HG02763 (cell line): ENCODE data around the gene TBL1X.

Experiments
- ATAC-seq: cut with Tn5 transposase; IDR thresholded peaks from one replicate; pipeline ENCODE4 v1.9.1; 2021; ENCODE audit warnings: mild to moderate bottlenecking, moderate library complexity; ENCODE audit not compliant: unreplicated experiment

The TBL1X gene

DNA sequence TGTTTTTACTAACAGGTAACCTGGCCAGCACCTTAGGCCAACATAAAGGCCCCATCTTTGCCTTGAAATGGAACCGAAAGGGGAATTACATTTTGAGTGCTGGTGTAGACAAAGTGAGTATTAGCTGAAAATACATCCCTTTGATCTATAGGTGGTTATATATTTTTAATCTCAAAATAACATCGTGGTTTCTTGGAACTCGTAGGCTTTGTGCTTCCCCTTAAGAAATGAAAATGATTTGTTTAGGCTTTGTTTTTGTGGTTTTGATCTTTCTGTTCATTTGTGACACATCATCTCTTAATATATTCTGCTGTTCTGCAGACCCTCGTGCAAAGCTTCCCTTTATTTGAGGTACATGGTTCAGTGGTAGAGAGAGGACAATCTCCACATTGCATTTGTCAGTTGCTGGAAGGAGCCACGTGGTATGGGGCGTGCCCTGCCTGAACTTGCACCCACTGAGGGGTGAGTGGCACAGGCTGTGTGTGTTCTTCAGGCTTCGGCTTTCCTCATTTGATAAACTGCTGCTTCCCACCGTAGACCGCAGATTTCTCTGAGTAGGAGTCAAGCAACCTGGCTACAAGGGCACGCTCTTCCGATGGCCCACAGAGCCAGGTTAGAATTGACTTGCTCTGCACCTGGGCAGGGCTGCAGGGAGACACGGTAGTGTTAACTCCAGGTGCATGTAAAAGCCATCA, 228.6 kb downstream of the TBL1X start:
- ATAC-seq: no peak

DNA sequence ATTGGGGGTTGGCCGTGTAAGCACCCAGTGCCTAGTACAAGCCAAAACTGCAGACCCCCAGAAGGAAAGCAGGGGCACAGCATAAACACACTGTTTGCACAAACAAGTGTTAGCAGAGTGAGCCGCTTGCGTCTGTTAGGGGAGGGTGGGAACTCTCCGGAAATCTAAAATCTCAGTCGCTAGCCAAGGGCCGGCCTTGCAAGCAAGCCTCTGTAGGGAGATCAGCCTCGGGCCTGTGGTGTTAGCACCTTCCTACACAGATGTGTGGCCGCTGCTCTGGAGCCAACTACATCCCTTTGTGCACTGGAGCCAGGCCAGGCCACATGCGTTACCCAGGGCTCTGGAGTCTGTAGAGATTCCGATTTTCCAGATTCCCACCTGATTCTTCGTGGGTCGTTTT, 233.7 kb downstream of the TBL1X start:
- no peak for ATAC-seq

DNA sequence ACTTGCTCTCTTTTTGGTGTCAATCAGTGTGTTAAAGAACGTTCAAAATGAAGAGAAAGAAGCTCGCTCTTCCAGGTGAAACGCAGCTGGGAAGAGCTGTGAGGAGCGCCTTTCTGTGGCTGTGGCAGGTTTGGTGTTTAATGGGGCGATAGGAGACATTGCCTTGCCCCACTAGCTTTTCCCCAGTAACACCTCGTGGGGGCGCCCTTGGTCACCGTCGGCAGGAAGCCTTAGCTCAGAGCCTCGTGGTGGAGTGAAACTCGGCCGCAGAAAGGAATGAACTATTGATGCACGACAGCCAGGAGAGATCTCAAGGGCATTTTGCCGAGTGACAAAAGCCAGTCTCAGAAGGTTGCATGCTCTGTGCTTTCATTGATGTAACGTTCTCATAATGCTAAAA, 235.7 kb downstream of the TBL1X start:
- no peak for ATAC-seq

DNA sequence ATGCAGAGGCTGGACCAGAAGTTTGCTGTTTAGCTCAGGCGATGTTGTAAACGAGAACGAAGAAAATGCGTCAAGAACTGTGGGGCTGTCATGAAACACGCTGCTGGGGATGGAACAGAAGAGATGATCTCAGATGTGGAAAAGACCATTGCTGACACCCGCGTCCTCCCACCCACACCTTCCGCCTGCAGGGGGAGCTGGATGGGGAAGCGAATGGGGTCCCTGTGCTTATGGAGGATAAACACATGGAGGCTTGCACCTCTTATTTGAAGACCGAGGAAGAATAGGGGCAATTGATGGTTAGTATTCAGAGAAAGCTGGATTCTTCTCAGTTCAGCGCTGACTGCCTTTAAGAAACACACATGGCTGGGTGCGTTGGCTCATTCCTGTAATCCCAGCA, 236.9 kb downstream of the TBL1X start:
- ATAC-seq: no peak

DNA sequence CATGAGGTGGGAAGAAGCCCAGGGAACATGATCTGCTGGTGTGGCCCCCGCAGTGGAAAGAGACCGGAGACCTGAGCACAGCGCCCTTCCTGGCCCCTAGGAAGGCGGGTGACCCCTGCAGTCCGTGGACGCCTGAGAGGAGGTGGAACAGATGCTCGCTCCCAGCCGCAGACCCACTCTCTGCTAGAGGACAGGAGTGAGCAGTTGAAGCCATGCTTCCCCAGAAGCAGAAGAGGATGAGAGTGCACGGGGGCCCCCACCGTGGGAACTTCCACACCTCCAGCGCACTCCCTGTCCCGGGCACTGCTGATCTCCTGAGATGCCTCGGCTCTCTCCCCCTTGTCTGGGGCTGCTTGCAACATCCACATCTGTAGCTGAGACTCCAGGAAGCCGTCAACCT, 238.5 kb downstream of the TBL1X start:
- ATAC-seq: no peak

DNA sequence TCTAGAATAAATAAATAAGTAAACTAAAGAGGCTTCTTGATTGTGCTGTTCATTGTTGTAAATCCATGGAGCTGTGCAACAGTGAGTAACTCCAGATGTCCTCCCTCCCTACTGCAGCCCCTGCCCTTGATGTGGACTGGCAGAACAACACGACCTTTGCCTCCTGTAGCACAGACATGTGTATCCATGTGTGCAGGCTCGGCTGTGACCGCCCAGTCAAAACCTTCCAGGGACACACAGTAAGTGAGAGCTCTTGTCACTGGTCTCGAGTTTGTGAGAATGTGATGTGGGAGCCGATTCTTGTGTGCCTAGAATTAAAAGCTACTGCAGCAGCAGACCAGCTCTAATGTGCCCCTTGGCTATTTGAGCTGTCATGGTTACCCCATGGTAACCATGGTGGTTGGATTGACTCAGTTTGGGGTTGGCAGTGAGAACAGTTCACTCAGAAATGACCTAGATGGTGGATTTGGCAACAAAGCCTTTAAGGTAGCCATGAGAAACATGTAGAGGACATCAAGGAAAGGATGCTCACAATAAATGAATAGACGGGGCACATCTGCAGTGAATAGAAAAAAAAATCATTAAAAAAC, 240.1 kb downstream of the TBL1X start:
- no peak for ATAC-seq

DNA sequence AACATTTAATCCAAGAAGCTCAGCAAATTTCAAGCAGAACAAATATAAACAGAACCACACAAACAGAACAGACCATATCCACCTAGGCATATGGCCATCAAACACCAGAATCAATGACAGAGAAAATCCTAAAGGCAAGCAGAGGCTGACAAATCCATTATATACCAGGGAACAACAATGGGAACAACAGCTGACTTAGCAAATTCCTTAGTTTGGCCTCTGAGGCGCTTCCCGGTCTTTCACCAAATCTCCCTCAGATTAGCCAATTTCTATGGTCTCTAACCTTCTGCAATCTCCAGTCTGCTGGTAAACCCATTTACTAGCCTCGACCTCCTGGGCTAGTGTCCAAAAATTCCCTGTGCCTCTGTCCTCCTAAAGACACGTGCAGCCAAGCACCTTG, 241.6 kb downstream of the TBL1X start:
- no peak for ATAC-seq

DNA sequence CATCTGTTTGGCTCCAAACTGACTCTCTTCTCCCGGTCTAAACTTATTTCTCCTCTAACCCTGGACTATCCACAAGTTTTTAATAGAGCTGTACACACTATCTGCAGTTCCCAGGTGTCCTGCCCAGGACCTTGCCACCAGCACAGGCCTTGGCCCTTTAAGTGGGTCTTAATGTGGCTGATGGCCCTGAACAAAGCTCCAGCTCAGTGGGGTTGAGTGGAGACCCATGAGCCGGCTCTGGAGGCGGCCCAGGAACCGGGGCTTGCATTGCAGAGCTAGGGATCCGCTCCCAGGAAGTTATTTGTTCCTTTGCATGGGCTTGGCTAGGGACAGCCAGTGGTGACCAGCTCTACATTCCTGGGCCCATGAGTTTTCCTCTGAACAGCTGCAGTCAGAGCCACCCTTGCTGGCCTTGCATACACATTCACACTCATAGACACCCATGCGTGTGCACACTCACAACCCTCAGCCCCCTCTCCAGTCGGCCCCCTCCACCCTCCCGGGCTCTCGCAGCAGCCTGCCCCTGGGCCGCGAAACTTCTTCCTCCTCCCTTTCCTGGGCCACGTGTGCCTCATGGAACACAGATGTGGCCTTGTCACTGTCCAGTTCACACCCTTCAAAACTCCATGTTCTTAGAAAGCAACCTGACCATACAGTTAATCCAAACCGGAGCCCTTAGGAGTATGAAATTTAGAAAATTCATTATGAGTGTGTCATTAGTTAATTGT, 242.6 kb downstream of the TBL1X start:
- ATAC-seq: no peak

DNA sequence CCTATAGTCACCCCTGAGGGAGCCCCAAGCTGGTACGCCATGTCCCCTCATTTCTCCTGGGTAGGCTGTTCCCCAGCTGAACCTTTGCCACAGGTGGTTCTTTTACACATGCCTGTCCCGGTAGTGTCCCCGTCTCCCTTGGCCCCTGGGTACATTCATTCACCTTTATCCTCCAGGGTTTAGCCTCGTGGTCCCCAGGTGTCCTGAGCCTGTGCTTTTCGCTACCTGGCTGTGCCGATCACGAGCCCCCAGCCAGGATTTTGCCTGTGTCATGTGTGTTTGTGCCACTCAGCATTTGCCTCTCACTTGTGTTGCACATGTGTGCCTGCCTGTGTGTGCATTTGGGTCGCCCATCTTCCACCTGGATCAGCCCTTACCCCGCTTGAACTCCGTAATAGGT, 243.2 kb downstream of the TBL1X start:
- ATAC-seq: no peak

DNA sequence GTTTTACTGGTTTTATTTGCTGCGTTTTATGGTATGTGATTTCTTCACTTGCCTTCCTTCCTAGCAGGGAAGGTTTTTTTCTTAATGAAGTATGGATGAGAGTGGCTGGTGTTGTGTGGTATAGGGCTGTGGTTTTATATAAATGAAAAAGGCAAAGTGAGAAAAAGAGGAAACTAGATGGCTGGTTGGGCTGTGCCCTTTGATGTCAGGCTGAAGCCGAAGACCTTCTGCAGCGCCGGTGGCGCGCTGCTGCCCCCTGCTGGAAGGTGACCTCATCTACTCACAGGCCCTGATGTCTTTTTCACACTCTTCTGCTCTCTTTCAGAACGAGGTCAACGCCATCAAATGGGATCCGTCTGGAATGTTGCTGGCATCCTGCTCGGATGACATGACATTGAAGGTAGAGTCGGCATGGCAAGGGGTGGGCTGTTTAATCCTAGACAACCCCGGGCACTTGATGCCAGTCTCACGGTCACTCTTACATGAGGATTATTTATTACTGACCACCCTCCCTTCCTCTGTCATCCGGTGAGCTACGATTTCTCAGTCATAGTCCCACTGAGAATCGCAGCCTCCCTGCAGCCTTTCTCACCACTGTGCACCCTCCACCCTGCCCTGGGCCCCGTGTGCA, 244.2 kb downstream of the TBL1X start:
- peak; percentile 85 for ATAC-seq

DNA sequence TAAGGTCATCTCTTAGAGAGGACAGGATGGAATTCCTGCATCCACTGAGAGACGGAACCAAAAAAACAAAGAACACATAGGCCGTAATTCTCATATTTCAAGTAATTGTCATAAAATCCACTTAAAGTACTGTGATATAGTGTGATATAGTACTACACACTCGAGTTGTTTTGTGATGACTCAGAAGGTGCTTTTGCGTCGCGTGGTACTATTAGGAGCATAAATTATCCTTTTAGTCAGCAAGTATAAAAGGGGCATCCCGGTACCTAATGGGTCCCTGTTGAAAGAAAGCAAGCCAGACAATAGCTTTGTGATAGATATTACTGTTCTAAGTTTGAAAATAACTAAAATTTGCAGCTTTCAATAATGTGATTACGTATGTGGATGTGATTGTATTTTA, 245.5 kb downstream of the TBL1X start:
- ATAC-seq: no peak

DNA sequence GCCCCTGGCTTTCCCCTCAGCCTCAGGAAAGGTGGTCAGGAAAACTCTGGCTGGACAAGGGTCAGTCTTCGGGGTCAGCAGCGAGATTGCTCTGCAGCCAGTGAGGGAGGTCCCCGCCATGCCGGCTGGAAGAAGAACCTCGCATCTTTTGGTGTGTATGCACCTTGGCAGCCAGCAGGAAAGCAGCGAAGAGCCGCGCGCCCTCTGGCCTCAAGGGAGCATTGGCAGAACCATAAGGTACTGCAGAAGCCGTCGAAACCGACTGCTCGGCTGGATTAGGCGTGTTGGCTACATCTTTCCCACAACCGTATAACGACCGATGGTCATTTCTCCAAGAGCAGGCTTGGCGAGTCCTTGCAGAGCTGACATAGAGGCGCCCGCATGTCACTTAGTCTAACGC, 252.5 kb downstream of the TBL1X start:
- ATAC-seq: no peak

DNA sequence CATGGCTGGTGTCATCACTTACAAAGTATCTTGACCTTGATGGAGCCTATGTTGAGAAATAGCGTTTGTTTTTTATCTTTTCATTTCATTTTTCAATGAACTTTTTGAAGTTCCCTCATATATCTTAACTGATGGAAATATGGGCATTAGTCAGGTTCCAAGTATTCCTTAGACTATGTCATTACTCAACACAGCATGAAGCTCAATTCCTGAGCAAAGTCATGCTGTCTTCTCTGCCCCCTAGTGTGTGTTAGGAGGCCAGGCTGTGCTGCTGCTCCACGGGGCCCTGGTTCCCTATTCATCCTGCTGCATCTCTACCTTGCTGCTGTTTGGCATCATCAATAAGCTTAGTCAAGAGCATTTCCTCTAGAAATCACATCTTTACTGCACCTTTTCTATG, 259.9 kb downstream of the TBL1X start:
- ATAC-seq: no peak

DNA sequence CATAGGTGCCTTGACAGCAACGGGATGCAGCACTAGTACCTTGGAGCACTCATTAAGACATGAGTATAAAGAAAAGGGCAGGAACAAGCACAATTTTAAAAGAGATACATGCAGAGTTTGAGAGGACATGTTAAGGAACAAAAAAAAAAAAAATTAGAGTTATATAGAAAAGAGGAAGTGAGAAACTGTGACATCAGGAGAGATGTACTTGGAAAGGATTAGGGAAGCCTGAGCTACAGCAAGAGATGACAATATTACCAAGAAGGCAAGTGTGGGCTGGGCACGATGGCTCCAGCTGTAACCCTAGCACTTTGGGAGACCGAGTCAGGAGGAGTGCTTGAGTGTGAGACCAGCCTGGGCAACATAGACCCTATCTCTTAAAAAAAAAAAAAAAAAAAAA, 263.4 kb downstream of the TBL1X start:
- ATAC-seq: no peak

DNA sequence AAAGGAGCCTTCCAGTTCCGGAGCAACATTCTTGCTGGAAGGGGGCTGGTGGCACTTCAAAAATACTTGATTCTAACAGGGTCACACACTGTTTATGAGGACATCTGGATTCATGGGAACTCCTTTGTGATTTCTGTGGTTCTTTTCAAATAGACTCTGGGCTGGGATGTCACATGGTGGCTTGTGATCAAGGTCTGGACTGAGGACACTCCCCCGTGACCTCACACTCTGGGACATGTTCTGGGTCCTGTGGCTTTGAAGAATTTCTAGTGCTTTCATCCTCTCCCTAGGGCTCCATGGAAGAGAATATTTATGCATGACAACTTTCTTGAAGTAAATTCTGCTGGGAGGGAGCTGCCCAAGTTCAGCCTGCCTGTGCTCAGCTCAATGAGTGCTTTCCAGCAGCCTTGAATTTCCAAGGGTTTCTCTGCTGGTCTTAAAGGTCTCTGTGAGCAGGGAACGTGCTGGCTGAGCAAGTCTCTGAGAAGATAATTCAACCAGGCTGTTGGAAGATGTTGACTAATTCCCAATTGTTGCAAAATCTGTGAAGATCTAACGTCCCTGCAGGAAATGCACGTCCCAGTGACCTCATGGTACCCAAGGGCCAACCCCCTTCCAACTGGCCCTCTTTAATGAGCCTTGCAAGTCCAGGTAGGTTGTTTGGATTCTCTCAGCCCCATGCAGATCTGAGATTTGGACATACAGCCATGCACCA, 264.5 kb downstream of the TBL1X start:
- no peak for ATAC-seq

DNA sequence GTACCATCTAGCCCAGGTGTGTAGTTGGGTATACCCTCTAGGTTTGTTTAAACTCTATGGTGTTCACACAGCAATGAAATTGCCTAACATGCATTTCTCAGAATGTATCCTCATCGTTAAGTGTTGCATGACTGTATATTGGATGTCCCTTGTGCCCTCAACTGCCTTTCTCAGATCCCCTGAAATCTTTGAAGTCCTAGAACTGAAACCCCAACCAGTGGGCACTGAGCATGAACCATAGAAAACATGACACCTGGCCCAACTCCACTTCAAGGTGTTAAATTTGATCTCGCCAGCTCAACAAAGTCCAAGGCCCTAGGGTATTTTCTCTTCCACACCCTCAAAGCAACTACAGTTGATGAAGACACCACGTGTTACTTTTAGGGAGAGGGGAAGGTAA, 265.2 kb downstream of the TBL1X start:
- ATAC-seq: no peak

DNA sequence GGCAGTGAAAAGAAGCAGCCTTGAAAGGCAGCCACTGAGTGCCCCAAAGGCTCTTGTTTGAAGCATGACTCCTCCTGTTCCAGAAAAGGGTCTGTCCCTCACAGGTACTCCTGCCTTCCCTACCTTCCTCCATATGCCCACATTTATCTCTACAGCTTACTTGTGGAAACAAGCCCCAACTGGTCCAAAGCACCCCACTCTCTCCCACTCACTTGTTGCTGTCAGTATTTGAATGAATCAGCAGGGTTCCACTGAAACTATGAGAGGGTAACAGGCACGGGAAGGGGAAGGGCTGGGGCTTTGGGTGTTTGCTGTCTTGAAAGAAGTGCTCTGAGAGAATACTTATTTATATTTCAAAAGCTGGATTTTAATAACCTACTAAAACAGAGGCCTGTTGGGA, 265.9 kb downstream of the TBL1X start:
- no peak for ATAC-seq

DNA sequence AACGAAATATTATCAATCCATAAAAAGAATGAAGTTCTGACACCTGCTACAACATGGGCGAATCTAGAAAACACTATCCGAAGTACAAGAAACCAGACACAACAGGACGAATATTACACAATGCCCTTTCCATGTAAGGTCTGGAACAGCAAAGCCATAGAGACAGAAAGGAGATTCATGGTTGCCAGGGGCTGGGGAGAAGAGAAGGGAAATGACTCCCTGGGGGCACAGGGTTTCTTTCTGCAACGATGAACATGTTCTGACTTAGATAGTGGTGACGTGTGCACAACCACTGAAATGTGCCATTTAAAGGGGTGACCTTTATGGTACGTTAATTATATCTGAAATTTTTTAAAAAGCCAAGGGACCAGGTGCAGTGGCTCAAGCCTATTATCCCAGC, 272.5 kb downstream of the TBL1X start:
- no peak for ATAC-seq

DNA sequence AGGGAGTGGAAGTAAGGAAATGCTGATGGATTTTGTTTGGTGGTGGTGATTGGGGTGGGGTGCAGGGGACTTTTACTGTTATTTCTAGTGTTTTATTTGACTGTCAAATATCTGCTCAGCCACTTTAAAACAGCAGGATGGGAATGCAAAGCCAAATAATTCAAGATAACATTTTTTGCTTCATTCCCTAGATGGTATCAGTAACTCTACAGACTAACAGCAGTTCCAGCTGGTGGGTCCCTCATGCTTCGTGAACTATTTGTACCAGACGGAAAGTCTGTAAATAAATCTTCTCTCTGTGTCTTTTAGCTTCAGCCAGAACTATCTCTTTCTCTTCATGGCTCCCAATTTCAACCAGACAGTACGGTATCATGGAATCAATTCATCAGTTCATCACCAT, 273.3 kb downstream of the TBL1X start:
- no peak for ATAC-seq

DNA sequence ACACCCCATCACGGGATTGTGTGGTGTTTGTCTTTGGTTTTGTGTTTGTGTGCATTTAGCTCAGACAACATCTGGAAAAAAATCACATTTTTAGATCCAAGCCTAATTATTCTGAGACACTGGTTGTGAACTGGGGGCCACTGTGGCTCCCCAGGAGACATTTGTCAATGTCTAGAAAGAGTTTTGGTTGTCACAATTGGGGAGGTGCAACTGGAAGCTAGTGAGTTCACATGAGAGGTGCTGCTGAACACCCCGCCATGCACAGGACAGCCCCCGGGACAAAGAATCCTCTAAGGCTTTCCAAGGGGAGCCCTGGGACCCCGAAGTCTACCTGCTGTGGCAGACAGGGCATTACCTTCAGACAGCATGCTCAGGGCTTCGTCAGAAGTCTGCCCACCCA, 274.3 kb downstream of the TBL1X start:
- no peak for ATAC-seq

DNA sequence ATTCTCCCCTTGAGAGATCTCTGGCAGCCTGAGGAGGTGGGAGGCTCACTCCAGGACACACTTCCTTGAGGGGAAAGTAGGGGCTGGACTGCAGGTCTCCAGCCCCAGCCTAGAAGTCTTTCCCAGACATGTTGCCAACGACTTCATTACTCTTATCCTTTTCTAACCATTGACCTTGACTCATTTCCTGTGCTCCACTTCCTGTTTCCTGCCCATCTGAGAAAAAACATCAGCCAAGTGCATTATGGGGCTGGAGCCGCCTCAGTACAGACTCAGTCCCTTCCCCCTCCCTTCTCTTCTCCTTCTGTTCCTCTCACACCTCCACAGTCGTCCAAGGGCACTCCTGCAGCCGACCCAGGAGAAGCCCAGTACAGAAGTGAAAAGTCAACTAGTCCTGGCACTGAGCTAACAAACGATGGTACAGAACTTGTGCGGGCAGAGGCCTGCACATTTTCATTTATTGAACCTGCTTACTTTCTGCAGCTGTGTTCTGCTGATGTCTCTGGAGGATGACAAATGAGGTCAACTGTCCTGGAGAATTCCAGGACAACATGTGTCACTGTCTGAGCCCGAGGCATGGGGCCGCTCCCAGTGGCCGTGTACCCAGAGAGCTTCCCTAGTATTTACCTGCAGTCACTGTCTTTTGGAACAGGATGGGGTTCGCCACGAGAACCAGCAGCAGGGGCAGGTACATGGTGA, 280.7 kb downstream of the TBL1X start:
- no peak for ATAC-seq
